GM10248 (cell line): ENCODE measurements around the gene SOCS3.

Source experiments
- CTCF ChIA-PET: fragments of 300-600 bp; sonication (Branson Sonifier 250); formaldehyde crosslinking; extraction: SDS; loops from one replicate; lab custom pipeline; 2021; ENCODE audit warnings: antibody characterized with exemption; lab: Yijun Ruan, JAX
- POLR2A ChIA-PET: fragments of 350-650 bp; sonication (Branson Sonifier 250); formaldehyde crosslinking; extraction: SDS; loops from one replicate; lab custom pipeline; 2020; ENCODE audit warnings: antibody characterized with exemption; lab: Yijun Ruan, JAX
- DNase-seq: peaks from one replicate; pipeline ENCODE4 v3.0.0; 2012; ENCODE audit errors: extremely low spot score
- CTCF ChIP-seq: IDR thresholded peaks from 2 replicates; pipeline ENCODE4 v1.5.1; 2012; ENCODE audit warnings: mild to moderate bottlenecking, low read depth; ENCODE audit errors: extremely low read depth, missing control alignments, control extremely low read depth

SOCS3 gene

DNA sequence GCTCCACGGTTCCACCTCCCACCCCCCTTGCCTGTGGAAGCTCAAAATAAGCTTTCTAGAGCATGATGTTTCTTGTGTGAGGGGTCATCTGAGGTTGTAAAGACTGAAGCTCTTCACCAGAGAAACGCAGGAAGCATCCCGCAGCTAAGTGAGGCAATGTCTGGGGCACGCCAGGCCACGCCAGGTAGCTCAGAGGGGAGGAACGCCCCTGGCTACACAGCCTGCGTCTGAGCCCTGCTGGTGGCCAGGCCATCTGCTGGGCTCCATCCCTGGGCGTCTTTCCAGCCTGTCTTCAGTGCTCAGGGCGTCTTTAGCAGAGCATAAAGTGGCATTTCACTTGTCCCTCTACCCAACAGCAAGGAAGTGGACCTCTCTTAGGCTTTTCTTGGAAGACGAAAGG is 15.2 kb downstream of the SOCS3 start:
- no peak for TF ChIP-seq CTCF
- DNase-seq: no peak
- CTCF ChIA-PET: interaction anchor here (0.6 to 9.7 kb wide), 6 partner anchors 16 to 260 kb away, joined by 3 to 64 read pairs (median 5); partner anchors contain the start of gene SOCS3
- POLR2A ChIA-PET: interaction anchor here (1.1 to 1.6 kb wide), 3 partner anchors 12 to 15 kb away, joined by 4 read pairs; partner anchors contain the start of gene SOCS3

- ChIA-PET CTCF (interaction anchor here (1.1 to 9.7 kb wide), 4 partner anchors 17 to 259 kb away, joined by 3 to 64 read pairs (median 5); partner anchors contain the start of gene SOCS3), POLR2A (interaction anchor here (0.6 to 1.6 kb wide), 5 partner anchors 13 to 650 kb away, joined by 4 to 6 read pairs (median 4); partner anchors contain the start of gene SOCS3)
- no peak for TF ChIP-seq CTCF
- no peak for DNase-seq
Observed at GRCh38 chr17:78343543-78344201, 16.2 kb downstream of the SOCS3 start.

GRCh38 chr17:78343187-78343542 is 16.7 kb downstream of the SOCS3 start:
- ChIA-PET POLR2A (no interaction called here), CTCF (interaction anchor here (1.1 to 9.7 kb wide), 3 partner anchors 17 to 34 kb away, joined by 3 to 64 read pairs (median 7); partner anchors contain the start of gene SOCS3)
- no peak for DNase-seq
- TF ChIP-seq CTCF: no peak

DNA sequence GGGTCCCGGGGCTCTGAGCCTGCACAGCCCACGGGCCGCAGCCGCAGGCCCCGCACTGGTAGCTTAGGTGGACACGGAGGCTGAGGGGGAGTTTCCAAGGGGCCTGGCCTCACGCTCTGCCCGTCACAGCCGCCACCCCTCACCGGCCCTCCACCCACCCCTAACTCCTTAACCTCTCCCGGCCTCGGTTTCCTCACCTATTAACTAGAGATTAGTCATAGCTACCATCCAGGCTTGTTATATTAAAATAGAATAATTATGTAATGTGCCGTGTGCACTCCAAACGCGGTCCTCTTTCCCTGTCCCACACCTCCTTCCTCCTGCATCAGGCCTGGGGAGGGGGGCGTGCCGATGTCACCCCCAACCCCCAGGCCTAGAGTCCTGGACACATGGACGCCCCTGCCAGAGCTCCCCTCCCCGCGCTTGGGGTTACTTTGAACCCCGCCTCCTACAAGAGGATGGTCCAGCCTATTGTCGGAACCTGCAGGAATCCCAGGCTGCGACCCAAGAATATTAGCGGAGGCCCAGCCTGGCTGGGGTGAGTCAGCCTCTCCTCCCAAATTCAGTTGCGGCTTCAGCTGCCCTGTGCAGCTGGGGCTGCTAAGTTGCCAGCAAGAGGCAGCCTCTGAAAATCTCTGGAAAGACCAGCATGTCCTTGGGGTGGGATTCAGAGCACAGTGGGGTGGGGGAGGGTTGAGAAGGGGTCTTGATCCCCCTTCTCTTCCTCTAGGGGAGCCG is 17.3 kb downstream of the SOCS3 start:
- ChIA-PET POLR2A (no interaction called here), CTCF (interaction anchor here (1.1 to 9.7 kb wide), 2 partner anchors 18 to 33 kb away, joined by 3 to 64 read pairs; partner anchors contain the start of gene SOCS3)
- no peak for DNase-seq
- TF ChIP-seq CTCF: no peak

GRCh38 chr17:78341559-78342448 is 18.1 kb downstream of the SOCS3 start:
- peak; percentile 50 for DNase-seq
- POLR2A ChIA-PET: no interaction called here
- CTCF ChIA-PET: interaction anchor here (1.1 to 9.7 kb wide), 4 partner anchors 9 to 80 kb away, joined by 3 to 64 read pairs (median 3); partner anchors contain the start of gene SOCS3
- no peak for TF ChIP-seq CTCF
